Transverse colon (tissue), 4 donors: Measurements from ENCODE around the gene TEX261. TPM values are rescaled to one million over a fixed set of nuclear protein-coding genes. Genes with fewer than 3 reads are reported as not detected.
A peak's percentile ranks its signal among the peaks of the same experiment; 100 is the strongest.

ENCODE experiments used
- DNase-seq: peaks from one replicate; pipeline ENCODE4 v3.0.0-alpha.2; 2019
- H3K27ac ChIP-seq, 4 donors: fragments of 200-600 bp; sonication (generic); 2 replicates each; pipeline ENCODE4 v1.5.1; 2016 to 2018; ENCODE audit warnings: inconsistent platforms in 4 of 4
- H3K27me3 ChIP-seq: fragments of 200-600 bp; sonication (generic); 2 replicates; pipeline ENCODE4 v1.5.1; 2017; ENCODE audit warnings: inconsistent platforms
- H3K36me3 ChIP-seq, 4 donors: fragments of 200-600 bp; sonication (generic); 2 replicates each; pipeline ENCODE4 v1.5.1; 2017 to 2019; ENCODE audit warnings: inconsistent platforms in 4 of 4
- H3K4me1 ChIP-seq, 4 donors: fragments of 200-600 bp; sonication (generic); 2 replicates each; pipeline ENCODE4 v1.5.1; 2017 to 2020; ENCODE audit warnings: inconsistent platforms in 4 of 4
- H3K4me3 ChIP-seq, 4 donors: fragments of 200-600 bp; sonication (generic); 1 replicate in 1 of 4; 2 replicates in 3 of 4; pipeline versions ENCODE4 v1.5.1 to v1.6.1; 2017 to 2019; ENCODE audit warnings: inconsistent platforms in 4 of 4
- H3K9me3 ChIP-seq, 2 donors: fragments of 200-600 bp; sonication (generic); 2 replicates each; pipeline ENCODE4 v1.5.1; 2017 to 2019; ENCODE audit warnings: inconsistent platforms in 2 of 2
- EP300 ChIP-seq: sonication (generic); formaldehyde crosslinking; IDR thresholded peaks from one replicate; pipeline ENCODE4 v1.6.1; 2017; ENCODE audit warnings: antibody characterized with exemption, low read depth
- POLR2A ChIP-seq: fragments of 450-650 bp; IDR thresholded peaks from one replicate; pipeline ENCODE4 v1.6.1; 2016; ENCODE audit warnings: antibody characterized with exemption, mild to moderate bottlenecking, moderate library complexity
- POLR2AphosphoS5 ChIP-seq, 3 donors: sonication (generic); formaldehyde crosslinking; IDR thresholded peaks; one replicate each; pipeline ENCODE4 v1.6.1; 2016; ENCODE audit warnings: antibody characterized with exemption in 3 of 3
- WGBS, 2 donors: methylation state at CpG; one replicate each; pipeline ENCODE4 v1.1.5; 2018; ENCODE audit warnings: low coverage in 1 of 2; 5-methylcytosine and 5-hydroxymethylcytosine counted together
- in situ Hi-C, 4 donors: fragments of 200-750 bp; cut with MboI; loops; one replicate each; pipeline versions ENCODE4 v1.15.0 to v1.15.1; 2017; ENCODE audit warnings: low sequenced_read_pairs in 3 of 4, low pct_ligation_motif_present in 1 of 4, low pct_unique_long_range_greater_than_20kb in 1 of 4
- intact Hi-C: fragments of 100-400 bp; cut with DNase I; formaldehyde crosslinking; loops from one replicate; pipeline ENCODE4 v1.15.1; 2023; ENCODE audit warnings: low total_unique reads
- total RNA-seq, 4 donors: library from RNA; depleted of rRNA; stranded (reverse); fragments of >200 nt; gene quantifications; one replicate each; pipeline ENCODE4 v1.1.0, GENCODE V29; 2016
- TF ChIP-seq, protein P1 (sequence below), 5 experiments: fragments of 200-600 bp in 3 of 5; fragments of 450-650 bp in 2 of 5; sonication (generic) in 3 of 5; IDR thresholded peaks; 1 replicate in 2 of 5; 2 replicates in 3 of 5; pipeline ENCODE4 v1.5.1; 2016 to 2017; ENCODE audit warnings: antibody characterized with exemption in 5 of 5, inconsistent platforms in 3 of 5, mild to moderate bottlenecking in 2 of 5, moderate library complexity in 1 of 5

The TEX261 gene
- total RNA-seq, 4 donors from 2014 or later = 14.6 to 34.5 (median 30.5) TPM

DNA sequence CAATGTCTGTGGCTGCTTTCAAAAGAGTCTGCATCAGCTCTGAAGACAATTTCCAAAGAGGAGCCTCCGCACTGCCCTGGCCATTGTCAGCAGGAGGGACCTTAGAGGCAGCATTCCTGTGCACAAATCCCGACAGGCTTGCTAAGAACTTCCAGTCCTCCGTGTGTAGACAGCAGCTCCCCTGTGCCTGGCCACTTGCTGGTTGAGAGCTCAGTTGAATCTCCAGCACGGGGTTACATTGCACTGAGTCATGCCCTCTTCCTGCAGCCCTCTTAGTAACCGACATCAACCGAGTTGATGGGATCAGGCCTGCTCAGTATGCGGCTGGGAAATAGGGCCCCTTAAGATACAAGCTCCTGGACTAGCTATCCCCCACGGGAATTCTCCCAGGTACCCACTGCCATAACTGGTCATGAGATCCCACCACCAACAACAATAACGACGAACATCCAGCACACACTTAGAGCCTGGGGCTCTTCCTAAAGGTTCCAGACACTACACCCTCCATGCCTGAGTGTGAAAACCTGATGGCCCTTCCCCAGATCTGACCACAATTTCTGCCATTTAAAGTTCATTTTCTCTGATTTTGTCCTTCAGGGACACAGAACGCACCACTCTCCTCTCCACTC lies 47.0 kb downstream of the TEX261 start:
- Histone ChIP-seq H3K4me1 (peaks cover 0 to 7% (median 2%) of the 10 kb centered on the region in 4 donors), H3K4me3 (peak overlapping the region in 1 of 4 donors; percentile 41), H3K27ac (no peak overlapping the region), H3K36me3 (no peaks in the 10 kb centered on the region), H3K9me3 (no peaks in the 10 kb centered on the region), H3K27me3 (peaks cover 34% of the 10 kb centered on the region)
- no peak for DNase-seq
- TF ChIP-seq EP300 (no peak), POLR2AphosphoS5 (IDR thresholded peaks at IDR 0.05) (no peak)
- in situ Hi-C loops = loop anchor here (10.0 to 25.0 kb wide), 3 partner anchors 73 to 635 kb away; partner anchors contain the start of gene FAM136A (in 3 of the 4)
- 45 to 63% methylated on average over 4 to 11 of the region's 11 CpGs for WGBS, 2 donors
- intact Hi-C loops = no loop called here

DNA sequence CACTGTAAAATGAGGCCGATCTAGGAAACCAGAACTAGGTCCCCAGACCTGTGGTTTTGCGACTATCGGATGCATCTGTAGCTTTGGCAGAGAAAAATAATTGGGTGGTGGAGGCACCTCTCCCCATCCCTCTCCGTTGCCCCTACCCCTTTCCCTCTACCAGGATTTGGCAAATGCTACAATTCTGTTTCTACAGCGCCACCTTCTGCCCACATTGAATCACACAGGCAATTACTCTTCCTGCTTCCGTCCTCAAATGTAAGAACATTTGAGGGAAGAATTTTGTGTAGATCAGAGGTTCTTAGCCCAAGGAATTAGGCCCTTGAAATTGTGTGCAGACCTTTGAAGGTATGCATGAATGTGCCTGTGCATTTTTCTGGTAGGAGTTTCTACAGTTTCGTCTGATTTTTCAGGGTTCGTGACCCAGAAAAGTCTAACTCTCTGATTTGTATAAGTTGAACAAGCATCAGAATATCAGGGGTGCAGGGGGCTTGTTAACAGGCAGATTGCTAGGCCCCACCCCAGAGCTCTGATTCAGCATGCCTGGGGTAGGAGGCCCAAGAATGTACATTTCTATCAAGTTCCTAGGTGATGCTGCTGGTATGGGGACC lies 47.7 kb downstream of the TEX261 start:
- H3K27ac ChIP-seq = no peak overlapping the region
- 32% methylated on average over 8 of the region's 8 CpGs; no CpG with 5 or more reads in 1 of the 2 donors for WGBS, 2 donors
- H3K36me3 ChIP-seq = no peaks in the 10 kb centered on the region
- no peak overlapping the region for H3K4me3 ChIP-seq
- peak; percentile 56 for DNase-seq
- TF ChIP-seq POLR2AphosphoS5 (IDR thresholded peaks at IDR 0.05) (no peak), POLR2A (no peak), EP300 (no peak)
- TF ChIP-seq, protein P1, sequence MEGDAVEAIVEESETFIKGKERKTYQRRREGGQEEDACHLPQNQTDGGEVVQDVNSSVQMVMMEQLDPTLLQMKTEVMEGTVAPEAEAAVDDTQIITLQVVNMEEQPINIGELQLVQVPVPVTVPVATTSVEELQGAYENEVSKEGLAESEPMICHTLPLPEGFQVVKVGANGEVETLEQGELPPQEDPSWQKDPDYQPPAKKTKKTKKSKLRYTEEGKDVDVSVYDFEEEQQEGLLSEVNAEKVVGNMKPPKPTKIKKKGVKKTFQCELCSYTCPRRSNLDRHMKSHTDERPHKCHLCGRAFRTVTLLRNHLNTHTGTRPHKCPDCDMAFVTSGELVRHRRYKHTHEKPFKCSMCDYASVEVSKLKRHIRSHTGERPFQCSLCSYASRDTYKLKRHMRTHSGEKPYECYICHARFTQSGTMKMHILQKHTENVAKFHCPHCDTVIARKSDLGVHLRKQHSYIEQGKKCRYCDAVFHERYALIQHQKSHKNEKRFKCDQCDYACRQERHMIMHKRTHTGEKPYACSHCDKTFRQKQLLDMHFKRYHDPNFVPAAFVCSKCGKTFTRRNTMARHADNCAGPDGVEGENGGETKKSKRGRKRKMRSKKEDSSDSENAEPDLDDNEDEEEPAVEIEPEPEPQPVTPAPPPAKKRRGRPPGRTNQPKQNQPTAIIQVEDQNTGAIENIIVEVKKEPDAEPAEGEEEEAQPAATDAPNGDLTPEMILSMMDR (IDR thresholded peaks at IDR 0.05) = peak; percentile 55 to 72 (median 69)
- H3K4me1 ChIP-seq = peaks cover 0 to 7% (median 2%) of the 10 kb centered on the region in 4 donors
- peaks cover 27% of the 10 kb centered on the region for H3K27me3 ChIP-seq
- H3K9me3 ChIP-seq = no peaks in the 10 kb centered on the region
- in situ Hi-C loops = loop anchor here (10.0 to 25.0 kb wide), 3 partner anchors 72 to 635 kb away; partner anchors contain the start of gene FAM136A (in 3 of the 4)
- intact Hi-C loops = no loop called here

DNA sequence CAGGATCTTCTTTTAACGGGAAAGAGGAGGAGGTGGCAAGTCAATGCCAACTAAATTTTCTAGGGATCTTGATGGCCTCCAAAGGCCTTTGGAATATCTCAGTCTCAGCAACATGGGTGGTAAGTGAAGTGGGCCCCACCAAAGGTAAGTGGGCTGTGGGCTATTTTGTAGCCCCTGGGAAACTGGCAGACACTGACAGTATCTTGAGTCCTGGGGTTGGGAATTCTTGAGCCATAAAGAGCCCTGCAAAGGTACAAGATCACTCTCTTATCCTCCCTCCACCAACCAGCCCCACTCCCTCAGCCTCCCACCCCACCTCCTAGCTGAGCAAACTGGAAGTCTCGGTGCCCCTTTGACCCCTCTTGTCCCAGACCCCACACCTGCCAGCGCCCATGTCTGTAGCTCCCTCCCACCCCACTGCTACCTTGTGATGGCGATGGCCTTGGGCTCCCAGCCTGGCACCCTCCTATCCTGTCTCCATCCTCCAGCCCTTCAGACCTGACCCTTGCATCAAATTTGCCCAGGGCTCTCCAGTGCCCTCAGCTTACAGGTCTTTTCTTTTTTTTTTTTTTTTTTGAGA lies 50.5 kb downstream of the TEX261 start:
- peaks cover 0 to 7% (median 2%) of the 10 kb centered on the region in 4 donors for H3K4me1 ChIP-seq
- in situ Hi-C loops (loop anchor here (10.0 to 25.0 kb wide), 3 partner anchors 69 to 632 kb away; partner anchors contain the start of gene FAM136A (in 3 of the 4)), intact Hi-C loops (loop anchor here (5.0 kb wide), 1 partner anchor 72 kb away; no protein-coding TSS in a partner anchor)
- no peak overlapping the region for H3K27ac ChIP-seq
- H3K4me3 ChIP-seq = no peak overlapping the region
- no peaks in the 10 kb centered on the region for H3K36me3 ChIP-seq
- no peak for DNase-seq
- H3K9me3 ChIP-seq = no peaks in the 10 kb centered on the region
- 73 to 85% methylated on average over 3 to 4 of the region's 4 CpGs for WGBS, 2 donors
- TF ChIP-seq EP300 (no peak), POLR2AphosphoS5 (IDR thresholded peaks at IDR 0.05) (no peak), POLR2A (no peak)
- TF ChIP-seq, protein P1 (IDR thresholded peaks at IDR 0.05) = no peak
- H3K27me3 ChIP-seq = peaks cover 20% of the 10 kb centered on the region

DNA sequence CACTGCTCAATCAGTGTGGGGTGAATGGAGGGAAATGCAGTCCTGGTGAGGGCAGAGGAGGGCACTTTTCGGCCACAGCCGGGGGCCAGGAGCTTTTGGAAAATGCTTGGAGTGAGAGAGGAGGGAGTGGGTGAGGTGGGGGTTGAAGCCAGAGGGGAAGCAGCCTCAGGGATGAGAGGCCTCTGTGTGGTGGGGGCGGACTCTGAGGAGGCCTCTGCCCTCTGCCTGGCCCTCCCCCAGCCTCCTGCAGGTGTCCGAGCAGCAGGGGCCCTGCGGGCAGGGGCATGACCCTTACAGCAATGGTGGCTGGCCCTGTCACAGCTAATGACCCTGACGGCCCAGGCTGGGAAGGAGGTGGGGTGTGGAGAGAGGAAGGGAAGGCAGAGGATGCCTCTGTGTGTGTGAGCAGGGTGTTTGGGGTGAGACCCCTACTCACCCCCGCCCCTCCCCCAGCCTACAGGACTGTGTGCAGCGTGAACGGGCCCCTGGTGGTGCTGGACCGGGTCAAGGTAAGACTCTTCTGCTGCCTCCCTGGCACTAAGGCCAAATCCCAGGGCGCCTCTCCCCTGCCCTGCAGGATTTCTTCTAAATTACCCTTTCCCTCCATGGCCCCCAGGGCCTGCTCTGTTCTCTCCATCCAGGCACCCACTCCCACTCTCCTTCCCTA lies 51.3 kb downstream of the TEX261 start:
- intact Hi-C loops (loop anchor here (5.0 kb wide), 1 partner anchor 71 kb away; no protein-coding TSS in a partner anchor), in situ Hi-C loops (loop anchor here (10.0 to 25.0 kb wide), 3 partner anchors 69 to 631 kb away; partner anchors contain the start of gene FAM136A (in 3 of the 4))
- 66% methylated on average over 11 of the region's 11 CpGs; no CpG with 5 or more reads in 1 of the 2 donors for WGBS, 2 donors
- TF ChIP-seq POLR2AphosphoS5 (IDR thresholded peaks at IDR 0.05) = no peak
- no peak for TF ChIP-seq EP300
- TF ChIP-seq, protein P1 (IDR thresholded peaks at IDR 0.05) = no peak
- no peak for TF ChIP-seq POLR2A
- Histone ChIP-seq H3K4me3 (no peak overlapping the region), H3K36me3 (no peaks in the 10 kb centered on the region), H3K4me1 (peaks cover 0 to 7% (median 2%) of the 10 kb centered on the region in 4 donors), H3K9me3 (no peaks in the 10 kb centered on the region), H3K27ac (no peak overlapping the region), H3K27me3 (peaks cover 28% of the 10 kb centered on the region)
- DNase-seq = no peak
